ENCODE results near the gene ABLIM2.

The ABLIM2 gene

GRCh38 chr4:8103421-8104390 is 54.9 kb downstream of the ABLIM2 start:
- no peak for DNase-seq (ENCODE audit: low spot score)

GRCh38 chr4:8102831-8103230 is 55.8 kb downstream of the ABLIM2 start:
- no peak for DNase-seq (ENCODE audit: low spot score)

DNA sequence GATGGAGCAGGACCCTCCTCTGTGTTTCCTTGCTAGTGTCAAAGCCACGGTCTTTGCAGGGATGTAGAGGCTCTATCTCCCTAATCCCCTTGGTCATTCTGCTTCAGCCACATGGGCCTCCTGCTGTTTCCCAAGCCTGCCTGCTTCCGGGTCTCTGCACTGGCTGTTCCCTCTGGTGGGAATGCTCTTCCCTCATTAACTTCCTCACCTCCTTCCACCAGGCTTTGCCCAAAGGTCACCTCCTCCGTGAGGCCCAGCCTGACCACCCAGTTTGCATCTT is 56.6 kb downstream of the ABLIM2 start:
- no peak for DNase-seq (ENCODE audit: low spot score)

DNA sequence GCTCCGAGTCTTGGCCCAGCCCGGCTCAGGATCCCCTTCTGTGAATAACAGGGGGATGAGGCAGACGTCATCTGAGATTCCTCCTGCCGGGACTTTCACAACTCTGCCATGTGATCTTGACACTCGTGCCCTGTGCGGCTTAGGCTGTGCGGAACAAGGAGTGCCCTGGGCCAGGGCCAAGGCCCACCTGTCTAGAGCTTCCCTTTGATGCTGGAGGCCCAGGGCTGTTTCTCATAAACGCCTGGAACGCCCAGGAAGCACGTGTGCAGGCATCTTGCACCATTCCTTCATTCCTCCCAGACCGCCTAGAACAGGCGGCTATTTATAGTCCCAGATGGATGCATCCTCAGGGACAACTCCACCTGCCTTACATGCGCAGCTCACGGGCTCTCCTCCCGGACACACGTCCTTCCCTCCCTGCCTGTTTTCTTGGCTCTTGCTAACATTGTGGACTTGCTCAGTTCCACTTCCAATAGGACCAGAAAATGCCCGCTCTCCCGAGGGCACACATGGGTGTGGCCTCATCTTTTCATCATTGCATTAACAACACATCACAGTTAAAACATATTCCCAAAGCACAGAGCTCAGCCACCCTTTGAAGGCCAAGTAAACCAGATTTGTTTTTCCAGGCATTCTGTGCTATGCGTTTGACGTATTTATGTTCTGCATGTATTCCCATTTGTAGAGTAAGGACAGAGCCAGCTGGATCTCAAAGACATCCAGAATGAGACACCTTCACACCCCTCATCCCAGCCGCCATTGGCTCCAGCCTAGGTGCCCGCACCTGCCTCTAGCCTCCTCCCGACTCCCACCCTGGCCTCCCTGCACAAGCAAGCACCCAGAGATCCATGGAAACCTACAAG is 57.2 kb downstream of the ABLIM2 start:
- DNase-seq (ENCODE audit: low spot score), result peak; percentile 5

GRCh38 chr4:8099981-8100464 is 58.6 kb downstream of the ABLIM2 start:
- DNase-seq (ENCODE audit: low spot score), result no peak

DNA sequence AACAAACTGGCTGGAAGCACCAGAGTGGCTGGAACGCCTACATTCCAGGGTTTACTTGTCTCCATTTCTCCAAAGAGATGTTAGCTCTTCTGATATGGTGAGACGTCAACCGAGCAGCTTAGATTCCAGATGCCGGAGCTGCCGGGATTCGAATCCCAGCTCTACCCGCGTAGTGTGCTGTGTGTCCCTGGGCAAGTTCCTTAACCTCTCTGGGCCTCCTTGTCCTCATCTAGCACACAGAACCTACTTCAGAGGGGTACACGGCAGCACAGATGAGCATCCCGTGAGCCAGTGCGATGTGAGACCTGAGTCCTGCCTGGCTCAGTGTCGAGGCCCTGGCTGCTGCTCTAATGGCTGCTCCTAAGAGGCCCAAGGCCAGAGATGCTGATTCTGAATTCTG is 60.1 kb downstream of the ABLIM2 start:
- no peak for DNase-seq (ENCODE audit: low spot score)

DNA sequence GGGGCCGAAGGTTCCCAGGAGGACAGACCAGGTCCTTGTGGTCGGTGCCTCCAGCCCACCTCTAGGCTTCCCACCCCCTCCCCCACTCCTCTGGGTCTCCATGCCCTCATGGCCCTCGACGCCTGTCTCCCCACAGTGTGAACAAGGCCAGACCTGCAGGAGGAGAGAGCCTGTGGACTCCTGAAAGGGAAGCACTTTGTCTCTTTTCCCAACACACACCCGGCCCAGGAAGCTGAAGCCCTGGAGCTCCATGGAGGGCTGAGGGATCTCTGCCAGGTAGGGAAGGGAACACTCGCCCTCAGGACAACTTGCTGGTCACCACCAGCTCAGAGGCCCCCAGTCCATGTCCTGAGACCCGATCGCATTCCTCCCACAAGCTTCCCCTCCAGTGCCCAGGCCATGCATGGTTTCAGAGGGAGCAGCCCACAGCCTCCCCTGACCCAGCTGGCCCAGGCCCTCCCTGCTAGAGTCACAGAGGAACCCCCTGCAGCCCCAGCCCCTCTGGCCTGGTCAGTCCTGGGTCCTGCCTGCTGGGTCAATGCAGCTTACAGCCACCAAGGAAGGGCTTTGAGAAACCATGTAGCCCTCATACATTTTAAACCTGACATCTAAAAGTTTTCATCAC is 60.8 kb downstream of the ABLIM2 start:
- no peak for DNase-seq (ENCODE audit: low spot score)

- no peak for DNase-seq (ENCODE audit: low spot score)
Measured at GRCh38 chr4:8097141-8097541, 61.5 kb downstream of the ABLIM2 start.

GRCh38 chr4:8096690-8097061 is 61.9 kb downstream of the ABLIM2 start:
- DNase-seq (ENCODE audit: low spot score), result no peak

DNA sequence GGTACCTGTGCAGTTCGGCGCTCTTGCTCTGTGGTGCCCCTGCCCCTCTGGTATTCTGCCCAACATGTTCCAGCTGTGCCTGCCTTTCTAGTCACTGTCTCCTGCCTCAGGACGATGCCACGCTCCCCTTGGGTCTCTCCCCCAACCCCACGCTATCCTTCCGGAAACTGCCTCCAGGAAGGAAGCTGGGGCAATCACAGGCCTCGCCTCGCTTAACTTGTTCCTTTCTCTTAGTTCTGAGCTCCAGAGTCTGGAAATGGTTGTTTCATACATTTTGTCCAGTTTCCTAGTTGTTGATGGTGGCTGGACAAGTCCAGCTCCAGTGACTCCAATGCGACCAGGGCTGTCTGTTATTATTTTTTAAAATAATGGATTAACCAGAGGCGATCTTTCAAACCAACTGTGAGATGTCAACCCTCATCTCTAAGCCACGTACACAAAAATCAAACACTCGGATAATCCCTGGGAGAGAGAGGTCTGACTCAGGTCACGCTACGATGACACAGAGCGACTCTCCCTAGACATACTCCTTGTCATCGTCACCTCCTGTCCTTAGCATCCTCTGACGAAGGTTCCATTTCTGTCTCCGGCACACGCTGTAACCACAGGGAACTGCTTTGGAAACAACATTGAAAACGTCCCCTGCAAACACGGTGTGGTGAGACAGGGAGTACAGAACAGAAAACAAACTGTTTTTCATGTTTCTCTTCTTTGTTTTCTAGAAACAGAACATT is 62.5 kb downstream of the ABLIM2 start:
- no peak for DNase-seq (ENCODE audit: low spot score)

GRCh38 chr4:8093587-8094274 is 64.9 kb downstream of the ABLIM2 start:
- no peak for DNase-seq (ENCODE audit: low spot score)

DNA sequence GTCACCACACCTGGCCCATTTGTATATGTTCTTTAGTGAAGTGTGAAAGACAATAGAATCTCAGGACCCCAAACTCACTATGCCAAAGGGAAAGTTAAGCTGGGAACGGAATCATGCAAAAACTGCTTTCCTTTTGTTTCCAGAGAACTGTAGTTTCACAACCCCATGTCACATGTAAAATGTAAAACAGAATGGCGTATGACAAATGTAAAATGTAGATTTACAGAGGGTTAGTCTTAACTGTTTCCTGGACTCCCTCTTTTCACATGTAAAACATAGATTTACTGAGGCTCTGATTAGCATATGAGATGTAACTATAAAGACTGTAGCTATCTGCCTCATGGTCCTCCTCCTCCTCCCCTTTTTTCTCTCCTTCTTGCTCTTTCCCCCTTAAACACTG is 66.3 kb downstream of the ABLIM2 start:
- DNase-seq (ENCODE audit: low spot score), result no peak

DNA sequence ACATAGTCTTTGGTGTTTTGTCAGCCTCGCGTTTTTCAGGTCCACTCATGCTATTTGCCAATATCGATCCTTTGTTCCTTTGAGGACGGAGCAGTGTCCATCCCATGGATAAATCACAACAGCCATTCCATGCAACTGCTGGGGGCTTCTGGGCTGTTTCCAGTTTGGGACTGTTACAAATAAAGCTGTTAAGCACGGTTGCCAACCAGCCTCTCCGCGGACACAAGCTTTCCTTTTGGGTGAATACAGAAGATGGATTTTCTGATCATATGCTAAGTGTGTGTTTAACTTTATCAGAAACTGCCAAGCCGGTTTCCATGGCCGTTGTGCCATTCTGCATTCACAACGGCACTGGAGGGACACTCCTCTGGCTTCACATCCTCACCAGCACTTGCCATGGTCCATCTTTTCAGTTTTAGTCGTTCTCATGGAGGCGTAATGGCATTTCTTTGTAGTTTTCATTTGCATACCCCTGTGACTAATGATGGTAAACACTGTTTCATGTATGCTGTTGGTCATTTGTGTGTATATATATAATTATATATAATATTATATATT is 67.8 kb downstream of the ABLIM2 start:
- DNase-seq (ENCODE audit: low spot score), result no peak

- DNase-seq (ENCODE audit: low spot score), result no peak
Measured at GRCh38 chr4:8090312-8090711, 68.3 kb downstream of the ABLIM2 start.

- no peak for DNase-seq (ENCODE audit: low spot score)
Measured at GRCh38 chr4:8089862-8090261, 68.8 kb downstream of the ABLIM2 start.

DNA sequence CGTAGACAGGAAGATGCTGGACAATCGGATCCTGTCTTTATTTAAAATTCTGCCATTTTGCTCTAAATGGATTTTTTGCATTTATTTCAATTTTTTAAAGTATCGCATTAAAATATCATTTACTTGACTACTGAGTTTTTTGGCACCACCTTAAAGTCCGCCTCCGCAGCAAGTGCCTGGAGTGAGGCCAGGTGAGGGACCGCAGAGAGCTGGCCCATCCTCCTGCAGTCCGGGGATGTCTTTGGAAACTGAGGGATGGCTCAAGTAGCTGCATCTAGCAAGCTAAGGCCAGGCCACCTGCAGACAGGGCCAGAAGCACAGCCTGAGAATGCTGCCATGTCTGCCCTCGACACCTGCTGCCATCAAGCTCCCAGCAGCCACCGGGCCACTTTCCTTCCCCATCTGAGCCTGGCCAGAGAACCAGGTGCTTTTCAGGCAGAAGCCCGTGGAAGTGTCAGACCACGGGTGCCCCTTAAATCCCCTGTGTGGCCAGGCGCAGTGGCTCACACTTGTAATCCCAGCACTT is 69.6 kb downstream of the ABLIM2 start:
- no peak for DNase-seq (ENCODE audit: low spot score)

DNA sequence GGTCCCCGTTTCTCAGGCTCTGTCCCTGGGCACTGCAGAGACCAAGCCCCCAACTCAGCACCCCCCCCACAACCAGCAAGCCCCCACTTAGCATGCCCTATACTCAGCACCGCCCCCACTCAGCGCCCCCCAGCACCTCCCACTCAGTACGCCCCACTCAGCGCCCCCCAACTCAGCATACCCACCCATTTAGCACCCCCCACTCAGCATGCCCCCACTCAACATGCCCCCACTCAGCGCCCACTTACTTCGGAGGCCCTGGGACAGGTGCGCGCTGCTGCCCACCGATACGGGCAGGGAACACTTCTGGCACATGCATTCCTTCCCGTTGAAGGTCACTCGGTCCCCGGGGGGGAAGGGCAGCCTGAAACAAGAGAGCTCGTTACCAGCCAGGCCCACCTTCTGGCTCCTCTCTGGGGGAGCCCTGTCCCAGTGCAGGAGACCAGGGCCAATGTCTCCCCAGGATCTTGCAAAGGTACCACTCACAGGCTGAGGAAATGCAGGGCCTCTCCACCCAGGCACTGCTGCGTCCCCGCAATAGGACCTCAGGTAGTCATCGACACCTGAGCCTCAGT is 70.6 kb downstream of the ABLIM2 start:
- DNase-seq (ENCODE audit: low spot score), result no peak

DNA sequence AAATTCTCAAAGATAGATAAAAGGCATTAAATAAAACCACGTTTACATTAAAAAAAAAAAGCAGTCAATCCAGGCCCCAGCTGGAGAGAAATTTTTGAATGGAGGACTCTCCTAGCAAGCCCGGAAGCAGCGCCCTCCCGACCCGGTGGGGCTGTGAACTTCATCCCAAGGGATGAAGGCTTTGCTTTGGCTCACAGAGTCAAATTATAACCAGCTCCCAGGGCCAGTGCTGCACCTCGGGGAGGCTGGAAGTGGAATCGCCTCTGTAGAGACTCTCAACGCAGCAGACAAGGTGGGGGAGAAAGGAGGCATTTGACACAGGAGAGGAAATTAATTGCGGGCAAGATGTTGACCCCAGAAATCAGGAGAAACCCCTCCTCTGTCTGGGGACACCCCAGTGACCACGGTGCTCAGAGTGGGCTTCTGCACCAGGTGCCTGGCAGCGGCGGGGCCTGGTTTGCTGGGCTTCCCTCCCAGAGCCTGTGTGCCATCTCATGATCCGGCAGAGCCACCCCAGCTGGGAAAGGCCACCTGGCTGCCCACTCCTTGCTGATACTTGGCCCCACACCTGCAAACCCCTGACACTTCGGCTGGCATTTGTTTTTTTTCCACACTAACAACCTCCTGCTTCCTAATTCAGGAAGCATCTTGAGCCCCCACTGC is 71.7 kb downstream of the ABLIM2 start:
- no peak for DNase-seq (ENCODE audit: low spot score)

GRCh38 chr4:8085491-8086117 is 73.0 kb downstream of the ABLIM2 start:
- DNase-seq (ENCODE audit: low spot score), result no peak
